ENCODE results near the gene DAND5.
"Not testable (repeated sequence)": the region's sequence is repeated elsewhere in the genome, so short reads cannot be mapped to it uniquely, and the experiment has no call there.

GRCh38 chr19:12957389-12957952 lies 11.9 kb upstream of the DAND5 start:
- not testable (repeated sequence) for TF ChIP-seq POLR2A (IDR thresholded peaks at IDR 0.05)
- TF ChIP-seq, protein P1, sequence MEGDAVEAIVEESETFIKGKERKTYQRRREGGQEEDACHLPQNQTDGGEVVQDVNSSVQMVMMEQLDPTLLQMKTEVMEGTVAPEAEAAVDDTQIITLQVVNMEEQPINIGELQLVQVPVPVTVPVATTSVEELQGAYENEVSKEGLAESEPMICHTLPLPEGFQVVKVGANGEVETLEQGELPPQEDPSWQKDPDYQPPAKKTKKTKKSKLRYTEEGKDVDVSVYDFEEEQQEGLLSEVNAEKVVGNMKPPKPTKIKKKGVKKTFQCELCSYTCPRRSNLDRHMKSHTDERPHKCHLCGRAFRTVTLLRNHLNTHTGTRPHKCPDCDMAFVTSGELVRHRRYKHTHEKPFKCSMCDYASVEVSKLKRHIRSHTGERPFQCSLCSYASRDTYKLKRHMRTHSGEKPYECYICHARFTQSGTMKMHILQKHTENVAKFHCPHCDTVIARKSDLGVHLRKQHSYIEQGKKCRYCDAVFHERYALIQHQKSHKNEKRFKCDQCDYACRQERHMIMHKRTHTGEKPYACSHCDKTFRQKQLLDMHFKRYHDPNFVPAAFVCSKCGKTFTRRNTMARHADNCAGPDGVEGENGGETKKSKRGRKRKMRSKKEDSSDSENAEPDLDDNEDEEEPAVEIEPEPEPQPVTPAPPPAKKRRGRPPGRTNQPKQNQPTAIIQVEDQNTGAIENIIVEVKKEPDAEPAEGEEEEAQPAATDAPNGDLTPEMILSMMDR (IDR thresholded peaks at IDR 0.05), result not testable (repeated sequence)

Measured in sigmoid colon (tissue), 3 donors.